ENCODE data around the gene LCLAT1.

The LCLAT1 gene

DNA sequence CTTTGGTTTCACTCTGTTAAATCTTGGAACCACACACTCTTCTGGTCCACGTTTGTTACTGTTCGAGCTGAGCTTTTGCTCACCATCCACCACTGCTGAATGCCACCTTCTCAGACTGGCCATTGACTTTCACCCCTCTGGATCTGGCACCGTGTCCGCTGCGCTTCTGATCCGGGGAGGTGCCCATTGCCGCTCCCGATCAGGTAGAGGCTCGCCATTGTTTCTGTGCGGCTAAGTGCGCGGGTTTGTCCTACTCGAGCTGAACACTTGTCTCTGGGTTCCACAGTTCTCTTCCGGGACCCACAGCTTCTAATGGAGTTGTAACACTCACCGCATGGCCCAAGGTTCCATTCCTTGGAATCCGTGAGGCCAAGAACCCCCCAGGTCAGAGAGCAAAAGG, 72.8 kb downstream of the LCLAT1 start:
- Histone ChIP-seq H3K4me3 (ENCODE audit: low read length in 2 of 2) (no peak overlapping the region), H3K27ac (ENCODE audit: low read length) (no peak overlapping the region), H3K9me3 (ENCODE audit: control insufficient read depth in 2 of 2, low read length in 2 of 2) (peaks cover 0 to 6% of the 10 kb centered on the region in 2 donors), H3K27me3 (ENCODE audit: control insufficient read depth in 1 of 2, insufficient read depth in 2 of 2, low read length in 2 of 2) (no peaks in the 10 kb centered on the region), H3K9ac (ENCODE audit: low read length in 2 of 2) (no peak overlapping the region), H3K4me1 (ENCODE audit: control insufficient read depth, insufficient read depth, low read length) (peaks cover 4% of the 10 kb centered on the region), H3K36me3 (ENCODE audit: control insufficient read depth in 2 of 2, insufficient read depth in 2 of 2, low read length in 2 of 2) (peaks cover 2 to 3% of the 10 kb centered on the region in 2 donors)

DNA sequence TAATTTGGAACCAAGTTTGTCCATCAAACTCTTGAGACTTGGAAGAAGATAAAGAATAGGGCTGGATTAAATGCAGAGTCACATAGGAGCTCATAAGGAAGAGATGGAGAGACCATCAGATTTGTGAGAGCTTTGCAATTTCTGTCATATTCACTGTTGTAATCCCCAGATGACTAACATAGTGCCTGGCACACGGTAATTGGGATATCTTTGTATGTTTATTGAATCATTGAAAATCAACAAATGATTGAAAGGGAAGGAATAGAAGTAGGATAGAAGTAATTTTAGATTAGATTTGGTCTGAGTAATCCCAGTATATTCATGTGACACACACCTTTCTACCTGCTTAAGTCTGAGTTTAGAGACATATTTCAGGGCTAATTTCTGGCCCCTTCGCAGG, 75.4 kb downstream of the LCLAT1 start:
- Histone ChIP-seq H3K4me1 (ENCODE audit: control insufficient read depth, insufficient read depth, low read length) (no peaks in the 10 kb centered on the region), H3K27ac (ENCODE audit: low read length) (no peak overlapping the region), H3K36me3 (ENCODE audit: control insufficient read depth in 2 of 2, insufficient read depth in 2 of 2, low read length in 2 of 2) (peaks cover 2 to 6% of the 10 kb centered on the region in 2 donors), H3K27me3 (ENCODE audit: control insufficient read depth in 1 of 2, insufficient read depth in 2 of 2, low read length in 2 of 2) (no peaks in the 10 kb centered on the region), H3K4me3 (ENCODE audit: low read length in 2 of 2) (no peak overlapping the region), H3K9ac (ENCODE audit: low read length in 2 of 2) (no peak overlapping the region), H3K9me3 (ENCODE audit: control insufficient read depth in 2 of 2, low read length in 2 of 2) (peaks cover 0 to 6% of the 10 kb centered on the region in 2 donors)

DNA sequence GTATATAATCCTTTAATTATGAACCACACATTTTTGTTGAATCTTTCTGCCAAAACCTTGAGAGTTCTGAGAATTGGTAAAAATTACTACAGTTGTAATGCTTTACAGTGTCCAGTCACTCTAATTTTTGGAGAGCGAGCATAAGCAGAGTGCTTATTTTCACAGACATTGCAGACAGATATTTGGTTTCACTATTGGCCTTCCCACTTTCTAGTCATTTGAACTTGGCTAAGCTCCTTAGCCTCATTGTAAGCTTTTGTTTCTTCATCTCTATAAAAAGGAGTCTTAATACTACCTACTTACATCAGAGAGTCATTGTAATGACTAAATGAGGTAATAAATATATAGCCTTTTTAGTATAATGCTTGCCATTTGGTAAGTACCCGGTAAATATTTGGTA, 80.4 kb downstream of the LCLAT1 start:
- Histone ChIP-seq H3K9me3 (ENCODE audit: control insufficient read depth in 2 of 2, low read length in 2 of 2) (no peaks in the 10 kb centered on the region), H3K9ac (ENCODE audit: low read length in 2 of 2) (no peak overlapping the region), H3K27me3 (ENCODE audit: control insufficient read depth in 1 of 2, insufficient read depth in 2 of 2, low read length in 2 of 2) (no peaks in the 10 kb centered on the region), H3K27ac (ENCODE audit: low read length) (no peak overlapping the region), H3K4me3 (ENCODE audit: low read length in 2 of 2) (no peak overlapping the region), H3K36me3 (ENCODE audit: control insufficient read depth in 2 of 2, insufficient read depth in 2 of 2, low read length in 2 of 2) (peaks cover 0 to 3% of the 10 kb centered on the region in 2 donors), H3K4me1 (ENCODE audit: control insufficient read depth, insufficient read depth, low read length) (peaks cover 9% of the 10 kb centered on the region)

DNA sequence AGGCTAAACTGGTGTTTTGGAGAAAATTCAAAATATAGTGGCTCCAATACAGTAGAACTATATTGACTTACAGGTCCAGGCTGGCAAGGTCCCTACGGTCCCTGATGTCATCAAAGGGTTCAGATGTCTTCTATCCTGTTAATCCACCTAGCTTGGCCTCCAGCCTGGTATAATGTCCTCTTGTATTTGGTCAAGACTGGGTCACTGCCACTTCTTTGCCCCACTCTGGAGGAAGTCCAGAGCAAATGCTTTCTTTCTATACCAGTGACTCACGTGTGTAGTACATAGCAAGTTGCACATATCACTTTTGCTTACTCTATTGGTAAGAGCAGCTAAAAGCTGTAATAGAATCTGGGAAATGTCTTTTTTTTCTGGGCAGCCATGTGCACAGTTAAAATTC, 80.8 kb downstream of the LCLAT1 start:
- H3K27ac ChIP-seq (ENCODE audit: low read length) = no peak overlapping the region
- H3K9me3 ChIP-seq (ENCODE audit: control insufficient read depth in 2 of 2, low read length in 2 of 2) = no peaks in the 10 kb centered on the region
- H3K9ac ChIP-seq (ENCODE audit: low read length in 2 of 2) = no peak overlapping the region
- H3K4me1 ChIP-seq (ENCODE audit: control insufficient read depth, insufficient read depth, low read length) = peaks cover 9% of the 10 kb centered on the region
- H3K4me3 ChIP-seq (ENCODE audit: low read length in 2 of 2) = no peak overlapping the region
- peaks cover 0 to 3% of the 10 kb centered on the region in 2 donors for H3K36me3 ChIP-seq (ENCODE audit: control insufficient read depth in 2 of 2, insufficient read depth in 2 of 2, low read length in 2 of 2)
- no peaks in the 10 kb centered on the region for H3K27me3 ChIP-seq (ENCODE audit: control insufficient read depth in 1 of 2, insufficient read depth in 2 of 2, low read length in 2 of 2)

- H3K36me3 ChIP-seq (ENCODE audit: control insufficient read depth in 2 of 2, insufficient read depth in 2 of 2, low read length in 2 of 2) = peaks cover 2 to 6% of the 10 kb centered on the region in 2 donors
- H3K4me3 ChIP-seq (ENCODE audit: low read length in 2 of 2) = no peak overlapping the region
- H3K9me3 ChIP-seq (ENCODE audit: control insufficient read depth in 2 of 2, low read length in 2 of 2) = no peaks in the 10 kb centered on the region
- no peak overlapping the region for H3K9ac ChIP-seq (ENCODE audit: low read length in 2 of 2)
- peaks cover 9% of the 10 kb centered on the region for H3K4me1 ChIP-seq (ENCODE audit: control insufficient read depth, insufficient read depth, low read length)
- H3K27me3 ChIP-seq (ENCODE audit: control insufficient read depth in 1 of 2, insufficient read depth in 2 of 2, low read length in 2 of 2) = no peaks in the 10 kb centered on the region
- H3K27ac ChIP-seq (ENCODE audit: low read length) = no peak overlapping the region
These were observed 83.3 kb downstream of the LCLAT1 start for GRCh38 chr2:30530346-30530745.

- Histone ChIP-seq H3K4me1 (ENCODE audit: control insufficient read depth, insufficient read depth, low read length) (no peaks in the 10 kb centered on the region), H3K9ac (ENCODE audit: low read length in 2 of 2) (no peak overlapping the region), H3K4me3 (ENCODE audit: low read length in 2 of 2) (no peak overlapping the region), H3K9me3 (ENCODE audit: control insufficient read depth in 2 of 2, low read length in 2 of 2) (no peaks in the 10 kb centered on the region), H3K36me3 (ENCODE audit: control insufficient read depth in 2 of 2, insufficient read depth in 2 of 2, low read length in 2 of 2) (no peaks in the 10 kb centered on the region), H3K27me3 (ENCODE audit: control insufficient read depth in 1 of 2, insufficient read depth in 2 of 2, low read length in 2 of 2) (no peaks in the 10 kb centered on the region), H3K27ac (ENCODE audit: low read length) (no peak overlapping the region)
These were observed 94.6 kb downstream of the LCLAT1 start for GRCh38 chr2:30541680-30542079.

DNA sequence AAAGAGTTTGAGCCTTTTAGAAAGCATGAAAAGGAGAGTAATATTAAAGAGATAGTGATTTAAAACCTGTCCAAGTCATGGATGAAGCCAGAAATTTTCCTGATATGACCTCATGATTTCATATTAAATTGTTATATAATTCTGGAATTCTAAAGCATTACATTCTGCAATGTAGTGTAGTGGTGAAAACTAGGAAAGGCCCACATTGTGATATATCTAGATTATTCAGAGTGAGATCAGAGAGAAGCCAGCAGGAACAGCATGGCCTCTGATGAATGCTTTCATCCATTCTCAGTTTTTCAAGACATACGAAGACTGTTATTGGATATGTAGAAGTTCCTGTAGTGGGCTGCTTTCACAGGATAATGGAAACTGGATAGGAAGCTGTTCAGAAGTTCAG, 98.8 kb downstream of the LCLAT1 start:
- Histone ChIP-seq H3K27me3 (ENCODE audit: control insufficient read depth in 1 of 2, insufficient read depth in 2 of 2, low read length in 2 of 2) (no peaks in the 10 kb centered on the region), H3K27ac (ENCODE audit: low read length) (no peak overlapping the region), H3K4me1 (ENCODE audit: control insufficient read depth, insufficient read depth, low read length) (no peaks in the 10 kb centered on the region), H3K9ac (ENCODE audit: low read length in 2 of 2) (no peak overlapping the region), H3K36me3 (ENCODE audit: control insufficient read depth in 2 of 2, insufficient read depth in 2 of 2, low read length in 2 of 2) (no peaks in the 10 kb centered on the region), H3K4me3 (ENCODE audit: low read length in 2 of 2) (no peak overlapping the region), H3K9me3 (ENCODE audit: control insufficient read depth in 2 of 2, low read length in 2 of 2) (no peaks in the 10 kb centered on the region)

DNA sequence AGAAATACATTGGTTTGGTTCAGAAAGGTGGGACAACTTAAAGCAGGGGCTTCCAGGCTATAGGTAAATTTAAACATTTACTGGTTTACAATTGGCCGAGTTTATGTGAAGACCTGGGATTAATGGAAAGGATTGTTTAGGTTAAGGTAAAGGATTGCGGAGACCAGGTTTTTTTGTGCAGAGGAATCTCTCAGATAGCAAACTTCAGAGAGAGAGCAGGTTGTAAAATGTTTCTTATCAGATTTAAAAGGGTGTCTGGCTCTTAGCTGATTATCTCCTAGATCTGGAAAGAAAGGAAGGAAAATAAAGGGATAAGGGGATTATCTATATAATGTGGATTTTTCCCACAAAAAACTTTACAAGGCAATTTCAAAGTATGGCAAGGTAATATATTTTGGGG, 101.3 kb downstream of the LCLAT1 start:
- H3K27ac ChIP-seq (ENCODE audit: low read length) = no peak overlapping the region

GRCh38 chr2:30549096-30549495, 102.0 kb downstream of the LCLAT1 start:
- Histone ChIP-seq H3K27me3 (ENCODE audit: control insufficient read depth in 1 of 2, insufficient read depth in 2 of 2, low read length in 2 of 2) (no peaks in the 10 kb centered on the region), H3K4me3 (ENCODE audit: low read length in 2 of 2) (no peak overlapping the region), H3K4me1 (ENCODE audit: control insufficient read depth, insufficient read depth, low read length) (no peaks in the 10 kb centered on the region), H3K9me3 (ENCODE audit: control insufficient read depth in 2 of 2, low read length in 2 of 2) (no peaks in the 10 kb centered on the region), H3K36me3 (ENCODE audit: control insufficient read depth in 2 of 2, insufficient read depth in 2 of 2, low read length in 2 of 2) (no peaks in the 10 kb centered on the region), H3K9ac (ENCODE audit: low read length in 2 of 2) (no peak overlapping the region), H3K27ac (ENCODE audit: low read length) (no peak overlapping the region)

More for the DNA sequence above, 101.3 kb downstream of the LCLAT1 start:
- no peaks in the 10 kb centered on the region for H3K27me3 ChIP-seq (ENCODE audit: control insufficient read depth in 1 of 2, insufficient read depth in 2 of 2, low read length in 2 of 2)
- H3K4me3 ChIP-seq (ENCODE audit: low read length in 2 of 2) = no peak overlapping the region
- no peaks in the 10 kb centered on the region for H3K36me3 ChIP-seq (ENCODE audit: control insufficient read depth in 2 of 2, insufficient read depth in 2 of 2, low read length in 2 of 2)
- no peaks in the 10 kb centered on the region for H3K9me3 ChIP-seq (ENCODE audit: control insufficient read depth in 2 of 2, low read length in 2 of 2)
- H3K9ac ChIP-seq (ENCODE audit: low read length in 2 of 2) = no peak overlapping the region
- H3K4me1 ChIP-seq (ENCODE audit: control insufficient read depth, insufficient read depth, low read length) = no peaks in the 10 kb centered on the region

DNA sequence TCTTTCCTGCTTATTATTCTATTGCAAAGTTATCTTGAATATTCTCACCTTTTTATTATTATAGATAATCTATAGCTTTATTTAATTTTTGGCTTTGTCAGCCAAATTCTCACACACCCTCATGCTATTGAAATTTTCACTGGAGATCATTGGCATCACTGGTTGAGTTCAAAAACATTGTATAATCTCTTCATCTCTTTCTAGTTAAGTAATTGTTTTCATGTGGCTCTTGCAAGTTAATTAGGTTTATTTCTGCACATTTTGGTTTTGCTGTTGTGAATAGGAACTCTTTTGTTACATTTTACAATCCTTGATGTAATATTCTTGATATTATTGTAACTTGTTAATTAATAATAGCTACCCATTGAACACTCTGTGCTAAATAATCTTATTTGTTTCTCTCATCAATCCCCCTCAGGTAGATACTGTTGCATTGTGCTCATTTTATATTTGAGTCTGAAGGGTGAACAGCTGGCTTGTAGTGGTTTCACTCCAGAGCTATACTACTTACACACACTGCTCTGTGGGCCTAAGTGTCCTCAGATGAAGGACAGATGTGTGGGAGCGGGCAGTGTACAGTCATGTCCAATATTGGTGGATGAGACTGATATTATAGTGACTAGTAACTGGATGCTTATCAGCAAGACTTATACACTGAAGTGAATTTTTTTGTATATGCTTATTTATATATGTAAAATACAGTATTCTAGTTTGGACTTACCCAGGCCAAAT, 112.7 kb downstream of the LCLAT1 start:
- Histone ChIP-seq H3K36me3 (ENCODE audit: control insufficient read depth in 2 of 2, insufficient read depth in 2 of 2, low read length in 2 of 2) (no peaks in the 10 kb centered on the region), H3K4me3 (ENCODE audit: low read length in 2 of 2) (no peak overlapping the region), H3K9me3 (ENCODE audit: control insufficient read depth in 2 of 2, low read length in 2 of 2) (no peaks in the 10 kb centered on the region), H3K4me1 (ENCODE audit: control insufficient read depth, insufficient read depth, low read length) (no peaks in the 10 kb centered on the region), H3K9ac (ENCODE audit: low read length in 2 of 2) (no peak overlapping the region), H3K27ac (ENCODE audit: low read length) (no peak overlapping the region), H3K27me3 (ENCODE audit: control insufficient read depth in 1 of 2, insufficient read depth in 2 of 2, low read length in 2 of 2) (no peaks in the 10 kb centered on the region)

- Histone ChIP-seq H3K9ac (ENCODE audit: low read length in 2 of 2) (no peak overlapping the region), H3K9me3 (ENCODE audit: control insufficient read depth in 2 of 2, low read length in 2 of 2) (no peaks in the 10 kb centered on the region), H3K4me1 (ENCODE audit: control insufficient read depth, insufficient read depth, low read length) (no peaks in the 10 kb centered on the region), H3K4me3 (ENCODE audit: low read length in 2 of 2) (no peak overlapping the region), H3K36me3 (ENCODE audit: control insufficient read depth in 2 of 2, insufficient read depth in 2 of 2, low read length in 2 of 2) (no peaks in the 10 kb centered on the region), H3K27me3 (ENCODE audit: control insufficient read depth in 1 of 2, insufficient read depth in 2 of 2, low read length in 2 of 2) (no peaks in the 10 kb centered on the region), H3K27ac (ENCODE audit: low read length) (no peak overlapping the region)
These were observed 114.3 kb downstream of the LCLAT1 start for GRCh38 chr2:30561349-30561748.
